K562 (cell line): ENCODE measurements around the gene SGPL1. TPM values are rescaled to one million over a fixed set of nuclear protein-coding genes. Genes with fewer than 3 reads are reported as not detected.

Experiments
- ATAC-seq: fragments of 200-7000 bp; cut with Tn5 transposase; 3 replicates; pipeline ENCODE4 v1.9.1; 2020; ENCODE audit warnings: moderate library complexity
- BruUV-seq: library from RNA; stranded (reverse); fragments of 400-500 nt; replicated peaks from 2 replicates; lab custom pipeline; 2021; lab: Mats Ljungman, UMichigan
- CTCF ChIA-PET: fragments of 300-600 bp; formaldehyde crosslinking; extraction: SDS; loops from one replicate; lab custom pipeline; 2021; ENCODE audit warnings: low intra/inter-chr PET ratio; lab: Yijun Ruan, JAX
- POLR2A ChIA-PET: fragments of 300-600, 350-650 bp; sonication (Branson Sonifier 250); formaldehyde crosslinking; extraction: SDS; loops from one replicate; lab custom pipeline; 2021; ENCODE audit warnings: antibody characterized with exemption, inconsistent platforms; lab: Yijun Ruan, JAX
- DNase-seq, 4 experiments: peaks; one replicate each; pipeline versions ENCODE4 v3.0.0 to v3.0.0-alpha.2; 2011 to 2018; ENCODE audit warnings: low spot score in 3 of 4, mixed read lengths in 3 of 4; ENCODE audit errors: extremely low read depth in 1 of 4
- FAIRE-seq: peaks from 2 replicates; lab custom pipeline; 2011; peaks lifted over from hg19 to GRCh38; lab: Jason Lieb, UNC
- H2AFZ ChIP-seq: 2 replicates; pipeline ENCODE4 v1.6.0; 2011; ENCODE audit warnings: low read depth, low read length, control low read depth, inconsistent platforms
- H3K27ac ChIP-seq: fragments of 200-600 bp; 3 replicates; pipeline ENCODE4 v1.8.0; 2011; ENCODE audit warnings: low read depth, mild to moderate bottlenecking, control low read depth, inconsistent platforms, low read length, moderate library complexity, mixed read lengths; ENCODE audit errors: extremely low read depth
- H3K27me3 ChIP-seq, 2 experiments: fragments of 300-600 bp in 1 of 2; 2 replicates in 1 of 2; 3 replicates in 1 of 2; pipeline versions ENCODE4 v1.6.0 to v1.8.0; 2011; ENCODE audit warnings: inconsistent platforms in 2 of 2, low read length in 2 of 2, mild to moderate bottlenecking in 1 of 2, mixed read lengths in 1 of 2, moderate library complexity in 1 of 2; ENCODE audit not compliant: control insufficient read depth in 2 of 2, insufficient read depth in 2 of 2
- H3K36me3 ChIP-seq: fragments of 300-600 bp; 3 replicates; pipeline ENCODE4 v1.8.0; 2011; ENCODE audit warnings: mild to moderate bottlenecking, low read length, inconsistent platforms; ENCODE audit not compliant: control insufficient read depth, insufficient read depth
- H3K4me1 ChIP-seq, 2 experiments: fragments of 200-600 bp in 1 of 2; replicated peaks in 1 of 2; 2 replicates in 1 of 2; 3 replicates in 1 of 2; pipeline versions ENCODE4 v1.5.1 to v1.8.0; 2011; ENCODE audit warnings: inconsistent platforms in 2 of 2, low read length in 2 of 2, mild to moderate bottlenecking in 1 of 2, mixed read lengths in 1 of 2, moderate library complexity in 1 of 2; ENCODE audit not compliant: control insufficient read depth in 2 of 2, insufficient read depth in 2 of 2
- H3K4me2 ChIP-seq: 2 replicates; pipeline ENCODE4 v1.6.1; 2011; ENCODE audit warnings: low read length, control low read depth, inconsistent platforms, mixed read lengths; ENCODE audit not compliant: insufficient read depth
- H3K4me3 ChIP-seq: fragments of 200-600 bp; sonication (generic), shearing (Covaris generic); 2 replicates; pipeline ENCODE4 v1.5.1; 2016; ENCODE audit warnings: control low read depth, inconsistent platforms
- H3K79me2 ChIP-seq: fragments of 200-600 bp; 3 replicates; pipeline ENCODE4 v1.8.0; 2011; ENCODE audit warnings: low read length, inconsistent platforms; ENCODE audit not compliant: control insufficient read depth, insufficient read depth
- H3K9ac ChIP-seq, 2 experiments: 2 replicates each; pipeline versions ENCODE4 v1.6.0 to v1.6.1; 2011; ENCODE audit warnings: low read depth in 2 of 2, low read length in 2 of 2, control low read depth in 1 of 2, inconsistent platforms in 1 of 2, mild to moderate bottlenecking in 1 of 2, mixed read lengths in 1 of 2; ENCODE audit not compliant: insufficient read depth in 1 of 2
- H3K9me1 ChIP-seq: one replicate; pipeline ENCODE4 v1.6.0; 2011; ENCODE audit warnings: inconsistent platforms, mild to moderate bottlenecking, low read length, moderate library complexity; ENCODE audit not compliant: control insufficient read depth, insufficient read depth
- H3K9me3 ChIP-seq: replicated peaks from 2 replicates; pipeline ENCODE4 v1.5.1; 2011; ENCODE audit warnings: low read depth, low read length, inconsistent platforms; ENCODE audit not compliant: control insufficient read depth, insufficient read depth
- H4K20me1 ChIP-seq: replicated peaks from 2 replicates; pipeline ENCODE4 v1.6.1; 2011; ENCODE audit warnings: low read length, inconsistent platforms, mixed read lengths; ENCODE audit not compliant: control insufficient read depth, insufficient read depth
- DACH1 ChIP-seq: fragments of 450-650 bp; IDR thresholded peaks from 2 replicates; pipeline ENCODE4 v1.6.1; 2018; ENCODE audit not compliant: partially characterized antibody
- SNRNP70 ChIP-seq: fragments of 200-400 bp; formaldehyde crosslinking; optimal IDR thresholded peaks from 2 replicates; pipeline ENCODE3; 2017; ENCODE audit warnings: low read depth, low read length
- TFAM ChIP-seq: fragments of 250-450 bp; sonication (Bioruptor Pico); conservative IDR thresholded peaks from 2 replicates; pipeline ENCODE4 v1.5.0; 2021; ENCODE audit warnings: mild to moderate bottlenecking, moderate library complexity
- U2AF1 ChIP-seq: fragments of 200-400 bp; formaldehyde crosslinking; optimal IDR thresholded peaks from 2 replicates; pipeline ENCODE3; 2017; ENCODE audit warnings: mild to moderate bottlenecking, low read depth, low read length, moderate library complexity
- WGBS: fragments of 100-300 bp; shearing (Covaris generic); methylation state at CpG from one replicate; pipeline ENCODE4 v1.1.6; 2016; ENCODE audit warnings: low coverage, mixed read lengths; ENCODE audit not compliant: insufficient coverage; ENCODE audit errors: missing lambda C conversion rate; 5-methylcytosine and 5-hydroxymethylcytosine counted together
- in situ Hi-C: fragments of 300-500 bp; cut with MboI; formaldehyde crosslinking; loops from 4 replicates; pipeline ENCODE4 v1.15.0; 2018; ENCODE audit warnings: inconsistent platforms, mixed read lengths
- intact Hi-C: fragments of 100-400 bp; cut with micrococcal nuclease; formaldehyde crosslinking; loops from 2 replicates; pipeline ENCODE4 v1.14.2; 2022
- polyA plus RNA-seq, 8 experiments: library from polyadenylated mRNA; depleted of rRNA in 4 of 8; stranded (reverse) in 5 of 8; unstranded in 3 of 8; fragments of >200 nt; fragmentation: Nextera tagmentation in 2 of 8; fragmentation: Illumina TruSeq in 1 of 8; extraction: Ambion mirVana in 2 of 8; extraction: Trizol in 1 of 8; gene quantifications; 2 replicates each; pipeline versions ENCODE4 v1.2.1 to v1.2.3, GENCODE V29; 2011 to 2014; ENCODE audit warnings: inconsistent platforms in 1 of 8, missing spikeins in 1 of 8
- total RNA-seq, 7 experiments: library from RNA; depleted of rRNA in 6 of 7; stranded (reverse); fragments of >200 nt in 6 of 7; fragmentation: Illumina TruSeq in 2 of 7; extraction: Trizol in 2 of 7; gene quantifications; 2 replicates each; pipeline versions ENCODE4 v1.2.1 to v1.2.3, GENCODE V29; 2011 to 2021; ENCODE audit warnings: low replicate concordance in 1 of 7
- TF ChIP-seq, protein P1 (sequence below): IDR thresholded peaks from 3 replicates; pipeline ENCODE4 v1.6.1; 2011; ENCODE audit warnings: borderline replicate concordance, mild to moderate bottlenecking; ENCODE audit not compliant: insufficient read length, insufficient read depth
- TF ChIP-seq, protein P2 (sequence below): sonication (generic); IDR thresholded peaks from 2 replicates; pipeline ENCODE4 v1.6.1; 2016

Gene SGPL1
- total and polyA plus RNA-seq, 9 of the 15 experiments (the other 6 are each of a cell fraction or from before 2014, with no cell fraction given): 6.0 to 18.0 (median 8.7) TPM

DNA sequence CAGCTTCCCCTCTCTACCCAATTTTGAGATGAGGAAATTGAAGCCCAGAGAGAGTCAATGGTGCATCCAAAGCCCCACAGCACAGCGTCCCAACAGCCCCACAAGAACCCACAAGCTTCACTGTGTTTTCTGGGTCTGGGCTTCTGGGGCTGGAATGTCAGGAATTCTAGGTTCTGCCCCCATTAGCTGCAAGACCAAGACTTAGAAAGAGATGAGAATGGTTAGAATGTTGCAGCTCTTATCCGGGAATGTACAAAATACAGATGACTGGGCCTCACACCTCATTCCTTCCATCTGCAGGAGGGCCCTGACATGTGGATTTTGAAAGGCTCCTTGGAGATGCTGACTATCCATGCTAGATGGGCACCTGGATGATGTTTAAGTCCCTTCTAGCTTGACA is 6.0 kb upstream of the SGPL1 start:
- Histone ChIP-seq H3K27me3 (peaks cover 0 to 3% of the 10 kb centered on the region in 2 experiments; a peak in 2 of 5 replicates), H3K4me1 (peaks cover 7 to 8% of the 10 kb centered on the region in 2 experiments; a peak in 3 of 5 replicates), H3K79me2 (no peaks in the 10 kb centered on the region), H3K4me2 (no peak overlapping the region), H3K9me3 (no peaks in the 10 kb centered on the region), H4K20me1 (no peaks in the 10 kb centered on the region), H3K9me1 (no peaks in the 10 kb centered on the region), H3K27ac (no peak overlapping the region), H3K36me3 (no peaks in the 10 kb centered on the region), H3K9ac (no peak overlapping the region), H2AFZ (no peak overlapping the region), H3K4me3 (no peak overlapping the region)
- no TSS peak for BruUV-seq
- TF ChIP-seq DACH1 (no peak), U2AF1 (no peak), SNRNP70 (no peak), TFAM (no peak)
- TF ChIP-seq, protein P1, sequence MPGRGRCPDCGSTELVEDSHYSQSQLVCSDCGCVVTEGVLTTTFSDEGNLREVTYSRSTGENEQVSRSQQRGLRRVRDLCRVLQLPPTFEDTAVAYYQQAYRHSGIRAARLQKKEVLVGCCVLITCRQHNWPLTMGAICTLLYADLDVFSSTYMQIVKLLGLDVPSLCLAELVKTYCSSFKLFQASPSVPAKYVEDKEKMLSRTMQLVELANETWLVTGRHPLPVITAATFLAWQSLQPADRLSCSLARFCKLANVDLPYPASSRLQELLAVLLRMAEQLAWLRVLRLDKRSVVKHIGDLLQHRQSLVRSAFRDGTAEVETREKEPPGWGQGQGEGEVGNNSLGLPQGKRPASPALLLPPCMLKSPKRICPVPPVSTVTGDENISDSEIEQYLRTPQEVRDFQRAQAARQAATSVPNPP: no peak
- TF ChIP-seq, protein P2, sequence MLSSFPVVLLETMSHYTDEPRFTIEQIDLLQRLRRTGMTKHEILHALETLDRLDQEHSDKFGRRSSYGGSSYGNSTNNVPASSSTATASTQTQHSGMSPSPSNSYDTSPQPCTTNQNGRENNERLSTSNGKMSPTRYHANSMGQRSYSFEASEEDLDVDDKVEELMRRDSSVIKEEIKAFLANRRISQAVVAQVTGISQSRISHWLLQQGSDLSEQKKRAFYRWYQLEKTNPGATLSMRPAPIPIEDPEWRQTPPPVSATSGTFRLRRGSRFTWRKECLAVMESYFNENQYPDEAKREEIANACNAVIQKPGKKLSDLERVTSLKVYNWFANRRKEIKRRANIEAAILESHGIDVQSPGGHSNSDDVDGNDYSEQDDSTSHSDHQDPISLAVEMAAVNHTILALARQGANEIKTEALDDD: no peak
- 4% methylated on average over 2 of the region's 2 CpGs for WGBS
- ChIA-PET CTCF (no interaction called here), POLR2A (interaction anchor here (0.6 to 1.7 kb wide), 4 partner anchors 12 to 44 kb away, joined by 3 to 5 read pairs (median 4); no protein-coding TSS in a partner anchor)
- in situ Hi-C loops (loop anchor here (10.0 kb wide), 1 partner anchor 75 kb away; the partner anchor contains the start of gene PCBD1), intact Hi-C loops (no loop called here)
- DNase-seq (no peak), FAIRE-seq (no peak), ATAC-seq (no peak)
